Thymus (tissue), 11 donors: ENCODE data around the gene ELL2. TPM values are rescaled to one million over a fixed set of nuclear protein-coding genes. Genes with fewer than 3 reads are reported as not detected.

ENCODE experiments used
- DNase-seq, 9 donors: peaks; one replicate each; pipeline ENCODE4 v3.0.0-alpha.2; 2013; ENCODE audit warnings: low spot score in 9 of 9, low read depth in 6 of 9, missing footprints in 1 of 9
- H3K27ac ChIP-seq, 2 donors: one replicate each; pipeline ENCODE4 v1.5.1; 2013; ENCODE audit warnings: control low read depth in 1 of 2, low read depth in 1 of 2, low read length in 1 of 2, mild to moderate bottlenecking in 1 of 2, moderate library complexity in 1 of 2
- H3K27me3 ChIP-seq, 2 donors: one replicate each; pipeline ENCODE4 v1.5.1; 2013; ENCODE audit warnings: low read length in 1 of 2; ENCODE audit not compliant: control insufficient read depth in 2 of 2, insufficient read depth in 1 of 2
- H3K36me3 ChIP-seq, 2 donors: one replicate each; pipeline ENCODE4 v1.5.1; 2013; ENCODE audit warnings: low read length in 1 of 2, mild to moderate bottlenecking in 1 of 2, moderate library complexity in 1 of 2; ENCODE audit not compliant: control insufficient read depth in 2 of 2, insufficient read depth in 2 of 2
- H3K4me1 ChIP-seq, 2 donors: one replicate each; pipeline ENCODE4 v1.5.1; 2013; ENCODE audit warnings: low read length in 2 of 2; ENCODE audit not compliant: control insufficient read depth in 2 of 2, insufficient read depth in 2 of 2
- H3K4me3 ChIP-seq, 2 donors: one replicate each; pipeline ENCODE4 v1.5.1; 2013; ENCODE audit warnings: low read length in 2 of 2, control low read depth in 1 of 2, mild to moderate bottlenecking in 1 of 2
- H3K9me3 ChIP-seq, 2 donors: one replicate each; pipeline ENCODE4 v1.5.1; 2013; ENCODE audit warnings: low read length in 1 of 2, mild to moderate bottlenecking in 1 of 2; ENCODE audit not compliant: control insufficient read depth in 2 of 2, insufficient read depth in 1 of 2
- WGBS: extraction: QIAGEN DNeasy Blood & Tissue Kit; methylation state at CpG from one replicate; pipeline ENCODE4 v1.1.7; 2013; 5-methylcytosine and 5-hydroxymethylcytosine counted together
- polyA plus RNA-seq: library from polyadenylated mRNA; stranded (reverse); fragments of 200-250 nt; gene quantifications from one replicate; pipeline ENCODE4 v1.2.3, GENCODE V29; 2013
- total RNA-seq: library from RNA; stranded (reverse); fragments of 120-200 nt; gene quantifications from one replicate; pipeline ENCODE4 v1.2.4, GENCODE V29; 2013
- donor health status: healthy.

Gene ELL2
- total and polyA plus RNA-seq, 2 donors, result 9.3 to 22.5 TPM

DNA sequence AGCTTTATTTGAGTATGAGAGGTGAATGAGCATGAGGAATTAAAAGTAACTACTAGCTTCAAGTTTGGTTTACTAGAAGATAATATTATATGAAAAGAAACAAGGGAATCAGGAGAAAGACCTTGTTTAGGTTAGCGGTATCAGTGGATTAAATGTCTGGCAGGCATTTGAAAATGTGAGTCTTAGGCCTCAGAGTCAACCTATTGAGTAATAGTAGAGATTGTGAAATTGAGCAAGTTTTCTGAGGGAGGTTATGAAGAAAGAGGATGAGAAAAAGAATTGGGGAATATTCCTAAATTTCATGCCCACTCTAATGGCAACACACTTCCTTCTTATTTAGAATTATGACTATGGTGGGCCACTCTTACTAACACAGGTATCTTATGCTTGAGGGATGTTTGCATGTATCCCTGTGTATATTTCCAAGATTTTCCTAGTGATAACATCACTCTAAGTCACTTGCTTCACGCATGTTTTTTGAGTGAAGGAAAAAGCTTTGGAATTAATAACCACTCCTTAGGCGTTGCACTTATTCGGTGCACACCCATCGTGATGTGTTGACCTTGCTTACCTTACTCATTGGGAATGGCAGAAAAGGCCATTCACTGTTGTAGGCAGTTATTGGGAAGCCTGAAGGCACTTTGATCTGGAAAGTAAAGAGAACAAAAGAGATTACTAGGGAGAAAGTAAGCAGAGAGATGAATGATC lies 8.2 kb upstream of the ELL2 start:
- no peak overlapping the region for H3K27ac ChIP-seq
- 98% methylated on average over 5 of the region's 5 CpGs for WGBS
- no peak for DNase-seq
- no peak overlapping the region for H3K4me3 ChIP-seq
- H3K36me3 ChIP-seq, result no peaks in the 10 kb centered on the region
- no peaks in the 10 kb centered on the region for H3K27me3 ChIP-seq
- H3K4me1 ChIP-seq, result no peaks in the 10 kb centered on the region
- no peaks in the 10 kb centered on the region for H3K9me3 ChIP-seq

DNA sequence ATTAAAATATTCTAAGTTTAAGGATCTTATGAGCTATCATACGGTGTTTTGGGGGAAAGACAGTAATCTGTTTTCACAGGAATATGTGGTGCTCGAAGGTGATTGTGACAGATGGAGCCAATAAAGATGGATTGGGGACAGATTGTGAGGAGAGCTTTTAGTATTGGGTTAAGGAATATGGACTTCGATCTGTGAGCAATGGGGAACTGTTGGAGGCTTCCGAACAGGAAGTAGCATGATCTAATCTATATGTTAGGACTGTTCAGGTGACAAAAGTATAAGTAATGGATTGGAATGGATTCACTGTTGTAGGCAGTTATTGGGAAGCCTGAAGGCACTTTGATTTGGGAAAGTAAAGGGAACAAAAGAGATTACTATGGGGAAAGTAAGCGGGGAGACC lies 7.4 kb upstream of the ELL2 start:
- DNase-seq, result no peak
- H3K4me3 ChIP-seq, result no peak overlapping the region
- 97% methylated on average over 5 of the region's 5 CpGs for WGBS
- H3K27me3 ChIP-seq, result no peaks in the 10 kb centered on the region
- no peaks in the 10 kb centered on the region for H3K4me1 ChIP-seq
- no peaks in the 10 kb centered on the region for H3K36me3 ChIP-seq
- H3K27ac ChIP-seq, result no peak overlapping the region
- H3K9me3 ChIP-seq, result no peaks in the 10 kb centered on the region

DNA sequence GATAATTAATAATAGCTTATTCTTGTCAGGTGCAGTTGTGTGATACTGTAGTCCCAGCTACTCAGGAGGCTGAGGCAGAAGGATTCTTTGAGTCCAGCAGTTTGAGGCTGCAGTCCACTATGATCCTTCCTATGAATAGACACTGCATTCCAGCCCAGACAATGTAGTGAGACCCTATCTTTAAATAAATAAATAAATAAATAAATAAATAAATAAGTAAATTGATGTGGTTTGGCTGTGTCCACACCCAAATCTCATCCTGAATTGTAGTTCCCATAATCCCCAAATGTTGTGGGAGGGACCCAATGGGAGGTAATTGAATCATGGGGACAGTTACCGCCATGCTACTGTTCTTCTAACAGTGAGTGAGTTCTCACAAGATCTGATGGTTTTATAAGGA lies 5.6 kb upstream of the ELL2 start:
- peaks cover 0 to 5% of the 10 kb centered on the region in 2 donors for H3K4me1 ChIP-seq
- DNase-seq, result no peak
- H3K9me3 ChIP-seq, result no peaks in the 10 kb centered on the region
- H3K27me3 ChIP-seq, result peaks cover under 1 to 4% of the 10 kb centered on the region in 2 donors
- H3K27ac ChIP-seq, result no peak overlapping the region
- 98% methylated on average over 1 of the region's 1 CpG for WGBS
- H3K36me3 ChIP-seq, result no peaks in the 10 kb centered on the region
- no peak overlapping the region for H3K4me3 ChIP-seq

DNA sequence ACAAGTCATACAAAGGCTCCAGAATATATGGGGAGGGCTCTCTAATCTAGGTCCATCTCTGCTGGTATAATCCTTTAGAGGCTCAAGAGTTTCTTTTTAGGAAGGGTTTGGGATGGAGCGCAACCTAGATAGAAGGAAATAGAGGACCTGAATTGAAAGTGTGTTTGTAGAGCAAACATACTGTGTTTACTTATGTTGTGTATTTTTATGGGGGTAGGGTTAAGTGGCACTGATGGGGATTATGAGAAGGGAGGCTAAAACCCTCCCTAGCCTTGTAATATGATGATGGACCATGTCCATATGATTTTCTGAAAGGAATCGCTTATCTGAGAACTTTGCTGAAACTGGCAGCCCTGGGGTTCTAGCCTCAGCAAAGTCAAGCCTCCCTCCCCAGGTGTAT lies 4.4 kb upstream of the ELL2 start:
- H3K4me3 ChIP-seq, result no peak overlapping the region
- DNase-seq, result no peak
- H3K36me3 ChIP-seq, result no peaks in the 10 kb centered on the region
- H3K4me1 ChIP-seq, result peaks cover 3 to 10% of the 10 kb centered on the region in 2 donors
- 99% methylated on average over 2 of the region's 2 CpGs for WGBS
- no peak overlapping the region for H3K27ac ChIP-seq
- H3K9me3 ChIP-seq, result no peaks in the 10 kb centered on the region
- H3K27me3 ChIP-seq, result peaks cover 4 to 6% of the 10 kb centered on the region in 2 donors

DNA sequence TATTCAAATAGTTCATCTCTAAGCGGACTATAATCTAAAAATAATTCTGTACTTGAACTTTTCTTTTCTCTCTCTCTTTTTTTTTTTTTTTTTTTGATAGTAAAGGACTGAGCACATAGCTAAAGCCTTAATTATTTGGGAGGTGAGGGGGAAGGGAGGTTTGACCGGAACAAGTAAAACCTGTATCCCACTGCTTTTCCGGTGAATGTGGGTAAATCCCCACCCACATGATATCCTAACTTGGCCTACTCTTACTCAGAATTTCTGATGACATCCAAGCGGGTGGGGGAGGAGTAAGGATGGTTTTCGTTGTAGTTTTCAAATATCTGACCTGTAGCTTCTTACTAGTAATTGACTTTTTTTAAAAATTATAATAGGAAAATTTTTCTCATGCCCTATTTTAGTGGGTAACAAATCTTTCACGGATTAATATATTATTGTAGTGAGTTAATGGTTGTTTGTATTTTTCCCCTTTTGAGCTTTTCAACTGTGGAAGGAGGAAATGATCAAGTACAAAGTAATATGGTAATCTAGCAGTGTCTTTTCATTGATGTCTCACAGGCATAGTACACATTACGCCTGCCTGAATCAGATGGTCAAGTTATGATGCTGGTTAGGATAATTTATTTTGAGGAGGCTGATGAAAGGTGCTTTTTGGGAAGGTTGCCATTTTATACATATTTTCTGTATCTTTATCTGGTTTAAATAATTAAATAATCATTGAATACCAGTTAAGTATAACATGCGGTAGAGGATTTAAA lies 2.2 kb upstream of the ELL2 start:
- DNase-seq, result no peak

DNA sequence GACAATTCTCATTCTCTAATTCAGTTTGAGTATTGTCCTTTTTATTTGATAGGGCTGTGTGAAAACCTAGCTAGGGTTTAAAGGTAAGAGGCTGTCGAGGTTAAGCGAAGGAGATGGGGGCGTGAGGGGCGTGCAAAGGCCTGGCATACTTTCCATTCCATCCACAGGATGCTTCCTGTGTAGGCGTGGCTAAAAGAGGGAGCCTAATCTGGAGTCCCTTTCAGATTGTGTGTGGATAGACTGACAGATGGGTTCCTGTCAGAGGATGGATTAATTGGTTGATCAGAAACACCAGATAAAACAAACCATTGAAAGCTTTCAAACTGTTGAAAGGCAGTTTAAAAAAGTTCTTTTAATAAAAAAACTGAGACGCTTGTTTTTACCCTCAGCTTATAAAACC lies 1.1 kb upstream of the ELL2 start:
- no peak overlapping the region for H3K27ac ChIP-seq
- no peaks in the 10 kb centered on the region for H3K9me3 ChIP-seq
- no peaks in the 10 kb centered on the region for H3K36me3 ChIP-seq
- peaks cover 11 to 17% of the 10 kb centered on the region in 2 donors for H3K27me3 ChIP-seq
- peaks cover 6 to 36% of the 10 kb centered on the region in 2 donors for H3K4me1 ChIP-seq
- H3K4me3 ChIP-seq, result no peak overlapping the region
- DNase-seq, result no peak
- 89% methylated on average over 6 of the region's 6 CpGs for WGBS

More for the DNA sequence above, 2.2 kb upstream of the ELL2 start:
- Histone ChIP-seq H3K9me3 (no peaks in the 10 kb centered on the region), H3K36me3 (no peaks in the 10 kb centered on the region), H3K27ac (no peak overlapping the region), H3K4me1 (peaks cover 6 to 29% of the 10 kb centered on the region in 2 donors), H3K27me3 (peaks cover 11 to 17% of the 10 kb centered on the region in 2 donors), H3K4me3 (no peak overlapping the region)
- WGBS, result 93% methylated on average over 8 of the region's 8 CpGs

DNA sequence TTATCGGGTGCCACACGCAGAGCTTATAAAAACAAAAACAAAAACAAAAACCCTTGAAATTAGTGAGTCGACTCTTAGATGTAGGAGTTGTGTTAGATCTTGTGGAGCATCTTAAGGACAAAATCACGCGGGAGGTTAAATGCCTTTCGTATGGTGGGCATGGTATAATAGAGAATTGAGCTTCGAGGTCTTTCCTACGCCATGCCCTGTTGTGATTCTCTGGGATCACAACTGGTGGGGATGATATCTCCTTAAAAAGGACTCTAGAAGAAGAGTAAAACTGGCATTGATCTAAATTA lies 773 bp upstream of the ELL2 start:
- H3K9me3 ChIP-seq, result no peaks in the 10 kb centered on the region
- H3K27me3 ChIP-seq, result peaks cover 11 to 17% of the 10 kb centered on the region in 2 donors
- H3K4me1 ChIP-seq, result peaks cover 6 to 36% of the 10 kb centered on the region in 2 donors
- peak overlapping the region in 1 of 2 donors; percentile 71 for H3K4me3 ChIP-seq
- 74% methylated on average over 8 of the region's 8 CpGs for WGBS
- no peaks in the 10 kb centered on the region for H3K36me3 ChIP-seq
- DNase-seq, result no peak
- H3K27ac ChIP-seq, result no peak overlapping the region

DNA sequence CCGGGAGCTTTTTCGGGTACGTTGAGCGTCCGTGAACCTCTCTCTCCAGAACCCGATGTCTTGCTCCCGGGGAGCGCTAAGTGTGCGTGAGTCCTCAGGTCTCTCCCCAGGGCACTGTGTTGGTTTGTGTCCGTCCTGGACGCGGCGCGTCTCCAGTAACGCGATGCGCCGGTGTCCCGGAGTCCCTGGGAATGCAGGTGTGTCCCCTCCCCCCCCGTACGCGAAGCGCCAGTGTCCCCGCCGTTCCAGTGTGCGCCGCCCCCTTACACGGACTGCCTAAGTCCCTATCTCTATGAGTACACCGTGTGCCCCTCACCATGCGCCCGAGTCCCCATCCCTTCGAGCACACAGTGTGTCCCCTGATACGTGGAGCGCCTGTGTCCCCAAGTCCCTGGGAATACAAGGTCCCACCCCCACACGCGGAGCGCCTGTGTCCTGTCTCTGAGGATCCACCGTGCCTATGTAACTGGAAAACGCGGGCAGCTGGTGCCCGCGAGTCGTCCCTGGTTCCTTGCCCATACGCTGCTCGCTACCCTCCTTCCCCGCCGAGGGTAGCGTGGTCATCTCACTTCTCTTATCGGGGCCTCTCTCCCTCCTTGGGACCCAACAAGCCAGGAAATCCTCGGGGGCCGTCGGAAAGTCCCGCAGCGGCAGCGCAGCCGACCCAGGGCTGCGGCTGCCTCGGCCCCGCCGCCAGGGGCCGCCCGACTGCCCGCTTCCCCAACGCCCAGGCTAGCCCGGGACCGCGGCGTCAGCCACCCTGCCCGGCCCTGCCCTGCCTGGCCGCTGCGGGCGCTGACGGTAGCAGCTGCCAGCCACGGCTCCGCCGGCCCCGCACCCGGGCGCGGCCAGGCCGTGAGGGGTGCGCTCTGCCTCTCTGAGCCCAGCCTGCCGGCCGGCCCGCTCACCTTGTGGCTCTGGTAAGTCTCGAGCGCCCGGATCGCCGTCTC lies 709 bp downstream of the ELL2 start:
- Histone ChIP-seq H3K4me3 (peak overlapping the region; percentile 66 to 71), H3K36me3 (no peaks in the 10 kb centered on the region), H3K27me3 (peaks cover 11 to 17% of the 10 kb centered on the region in 2 donors), H3K9me3 (no peaks in the 10 kb centered on the region), H3K27ac (peak overlapping the region; percentile 63 to 86), H3K4me1 (peaks cover 6 to 36% of the 10 kb centered on the region in 2 donors)
- WGBS, result 1% methylated on average over 90 of the region's 90 CpGs
- peak in 8 of 9 donors; percentile 19 to 71 (median 42) for DNase-seq
